ENCODE data around the gene WNT8B.

The WNT8B gene

GRCh38 chr10:100519311-100520051 is 56.7 kb downstream of the WNT8B start, which contains the start of gene SEC31B:
Gene SEC31B (minus strand): TSS chr10:100519861. CDS start chr10:100516952, 2,909 bp downstream.
- DNase-seq = no peak

- no peak for DNase-seq
Observed at GRCh38 chr10:100520811-100521210, 58.0 kb downstream of the WNT8B start.

GRCh38 chr10:100522107-100522801 is 59.4 kb downstream of the WNT8B start:
- DNase-seq = no peak

GRCh38 chr10:100522945-100523344 is 60.1 kb downstream of the WNT8B start:
- no peak for DNase-seq

GRCh38 chr10:100524206-100524605 is 61.4 kb downstream of the WNT8B start:
- DNase-seq = no peak

GRCh38 chr10:100524638-100525037 is 61.8 kb downstream of the WNT8B start:
- DNase-seq = no peak

- DNase-seq = peak; percentile 23
Observed at GRCh38 chr10:100528123-100528886, 65.5 kb downstream of the WNT8B start.

GRCh38 chr10:100528921-100529474 is 66.2 kb downstream of the WNT8B start:
- DNase-seq = no peak

GRCh38 chr10:100529475-100530298 is 66.9 kb downstream of the WNT8B start, which contains the start of gene NDUFB8:
Gene NDUFB8 (minus strand): TSS chr10:100529871. CDS start chr10:100529851, 20 bp downstream.
- peak; percentile 84 for DNase-seq

GRCh38 chr10:100531761-100532160 is 69.0 kb downstream of the WNT8B start:
- DNase-seq = no peak

Data from central memory CD4-positive, alpha-beta T cell (primary cell).